T-helper 1 cell treated with Interleukin-12 subunit alpha and Interleukin-12 subunit beta and Interleukin-4 antibody, amounts not matched to agents 30 ng/mL and 1 ng/mL, for 36 hours (primary cell): ENCODE data around the gene PTPN22. TPM values are rescaled to one million over a fixed set of nuclear protein-coding genes. Genes with fewer than 3 reads are reported as not detected.

Experiments used
- intact Hi-C: fragments of 100-400 bp; cut with micrococcal nuclease; formaldehyde crosslinking; loops from one replicate; pipeline ENCODE4 v1.15.1; 2024
- total RNA-seq: library from RNA; stranded (reverse); gene quantifications from 2 replicates; pipeline ENCODE4 v1.2.3, GENCODE V29; 2022

PTPN22 gene
- total RNA-seq, 1 donor from 2014 or later, result 80.7 TPM

GRCh38 chr1:113805256-113805531 is 66.3 kb downstream of the PTPN22 start:
- intact Hi-C loops, result no loop called here

- intact Hi-C loops, result no loop called here
Observed at GRCh38 chr1:113804421-113805255, 66.9 kb downstream of the PTPN22 start.

- intact Hi-C loops, result no loop called here
Observed at GRCh38 chr1:113802367-113803007, 69.0 kb downstream of the PTPN22 start.

- intact Hi-C loops, result no loop called here
Observed at GRCh38 chr1:113800487-113800886, 71.0 kb downstream of the PTPN22 start.

GRCh38 chr1:113797472-113797871 is 74.0 kb downstream of the PTPN22 start:
- intact Hi-C loops, result no loop called here

GRCh38 chr1:113793878-113794834 is 77.4 kb downstream of the PTPN22 start:
- intact Hi-C loops, result no loop called here

GRCh38 chr1:113792986-113793385 is 78.5 kb downstream of the PTPN22 start:
- intact Hi-C loops, result no loop called here

- intact Hi-C loops, result no loop called here
Observed at GRCh38 chr1:113792471-113792870, 79.0 kb downstream of the PTPN22 start.

- intact Hi-C loops, result loop anchor here (10.0 kb wide), 1 partner anchor 394 kb away; the partner anchor contains the start of gene MAGI3
Observed at GRCh38 chr1:113788802-113789201, 82.7 kb downstream of the PTPN22 start.

GRCh38 chr1:113787663-113788062 is 83.8 kb downstream of the PTPN22 start:
- intact Hi-C loops, result loop anchor here (10.0 kb wide), 1 partner anchor 393 kb away; the partner anchor contains the start of gene MAGI3

- intact Hi-C loops, result loop anchor here (10.0 kb wide), 1 partner anchor 391 kb away; the partner anchor contains the start of gene MAGI3
Observed at GRCh38 chr1:113786069-113786468, 85.4 kb downstream of the PTPN22 start.

- intact Hi-C loops, result loop anchor here (10.0 kb wide), 1 partner anchor 389 kb away; the partner anchor contains the start of gene MAGI3
Observed at GRCh38 chr1:113784104-113784779, 87.3 kb downstream of the PTPN22 start.

GRCh38 chr1:113783254-113784103 is 88.0 kb downstream of the PTPN22 start:
- intact Hi-C loops, result loop anchor here (1.0 to 10.0 kb wide), 7 partner anchors 15 to 389 kb away; partner anchors contain the start of genes AP4B1, HIPK1, MAGI3 and PTPN22

- intact Hi-C loops, result loop anchor here (2.0 to 10.0 kb wide), 2 partner anchors 16 to 388 kb away; partner anchors contain the start of gene MAGI3
Observed at GRCh38 chr1:113782406-113782805, 89.1 kb downstream of the PTPN22 start.

GRCh38 chr1:113780374-113781146 is 91.0 kb downstream of the PTPN22 start:
- intact Hi-C loops, result loop anchor here (1.0 to 10.0 kb wide), 2 partner anchors 9 to 386 kb away; partner anchors contain the start of gene MAGI3

GRCh38 chr1:113779542-113779941 is 92.0 kb downstream of the PTPN22 start:
- intact Hi-C loops, result no loop called here

- intact Hi-C loops, result no loop called here
Observed at GRCh38 chr1:113777561-113777960, 94.0 kb downstream of the PTPN22 start.

- intact Hi-C loops, result no loop called here
Observed at GRCh38 chr1:113770031-113770430, 101.5 kb downstream of the PTPN22 start.

GRCh38 chr1:113769601-113769970 is 101.9 kb downstream of the PTPN22 start:
- intact Hi-C loops, result no loop called here
